NCI-H146 treated with DMSO at 0.1 percent for 48 hours (cell line): ENCODE measurements around the gene WDR43.
"Not testable (repeated sequence)": the region's sequence is repeated elsewhere in the genome, so short reads cannot be mapped to it uniquely, and the experiment has no call there.

ENCODE experiments used
- DNase-seq: peaks from one replicate; lab custom pipeline; 2025; ENCODE audit not compliant: unreplicated experiment; lab: John Stamatoyannopoulos, UW

Gene WDR43

GRCh38 chr2:28958689-28959088 lies 64.2 kb downstream of the WDR43 start:
- DNase-seq, result peak; percentile 33

- no peak for DNase-seq
Observed at GRCh38 chr2:28960401-28960800, 65.9 kb downstream of the WDR43 start.

- no peak for DNase-seq
Observed at GRCh38 chr2:28962505-28962904, 68.0 kb downstream of the WDR43 start.

- no peak for DNase-seq
Observed at GRCh38 chr2:28970464-28971160, 76.1 kb downstream of the WDR43 start.

GRCh38 chr2:28972778-28973335 lies 78.4 kb downstream of the WDR43 start:
- no peak for DNase-seq

- no peak for DNase-seq
Observed at GRCh38 chr2:28974252-28974651, 79.8 kb downstream of the WDR43 start.

- no peak for DNase-seq
Observed at GRCh38 chr2:28975671-28976070, 81.2 kb downstream of the WDR43 start.

- no peak for DNase-seq
Observed at GRCh38 chr2:28976584-28976983, 82.1 kb downstream of the WDR43 start.

- DNase-seq, result no peak
Observed at GRCh38 chr2:28977176-28977875, 82.9 kb downstream of the WDR43 start.

- DNase-seq, result not testable (repeated sequence)
Observed at GRCh38 chr2:28978001-28978400, 83.5 kb downstream of the WDR43 start.

- no peak for DNase-seq
Observed at GRCh38 chr2:28978606-28979005, 84.1 kb downstream of the WDR43 start.

GRCh38 chr2:28979041-28979440 lies 84.6 kb downstream of the WDR43 start:
- DNase-seq, result no peak

- DNase-seq, result no peak
Observed at GRCh38 chr2:28979576-28980366, 85.3 kb downstream of the WDR43 start.

GRCh38 chr2:28980368-28981015 lies 86.0 kb downstream of the WDR43 start:
- no peak for DNase-seq

GRCh38 chr2:28981016-28981441 lies 86.6 kb downstream of the WDR43 start, which contains the start of gene TOGARAM2:
TSS of gene TOGARAM2 (plus strand) at chr2:28981298. CDS start at chr2:28994835, 13,537 bp downstream.
- DNase-seq, result peak; percentile 19

- DNase-seq, result no peak
Observed at GRCh38 chr2:28981620-28982376, 87.3 kb downstream of the WDR43 start.

- DNase-seq, result no peak
Observed at GRCh38 chr2:28982381-28982950, 88.0 kb downstream of the WDR43 start.

- DNase-seq, result no peak
Observed at GRCh38 chr2:28986429-28986828, 92.0 kb downstream of the WDR43 start.

- DNase-seq, result no peak
Observed at GRCh38 chr2:28989973-28990372, 95.5 kb downstream of the WDR43 start.

- no peak for DNase-seq
Observed at GRCh38 chr2:28990445-28990844, 96.0 kb downstream of the WDR43 start.
